ENCODE results near the gene MAML1. TPM values are rescaled to one million over a fixed set of nuclear protein-coding genes. Genes with fewer than 3 reads are reported as not detected.

MAML1 gene
- total RNA-seq, 3 donors from 2014 or later: 16.3 to 22.4 (median 21.0) TPM

GRCh38 chr5:179820483-179821297 lies 88.1 kb downstream of the MAML1 start, which contains the start of gene SQSTM1:
Gene SQSTM1 (plus strand): TSS chr5:179820905. CDS start chr5:179820937, 32 bp downstream.
- Histone ChIP-seq H3K4me3 (peak within 1 kb of the TSS; percentile 94 to 100 (median 100)), H3K27me3 (no peaks in the 10 kb centered on the region), H3K9me3 (no peaks in the 10 kb centered on the region), H3K4me1 (peaks cover 19 to 24% of the 10 kb centered on the region in 2 donors), H3K27ac (peak within 1 kb of the TSS; percentile 99 to 100), H3K36me3 (peaks cover 18% of the 10 kb centered on the region)
- TF ChIP-seq CTCF (IDR thresholded peaks at IDR 0.05) (no peak), POLR2AphosphoS5 (IDR thresholded peaks at IDR 0.05) (peak; percentile 99), POLR2A (IDR thresholded peaks at IDR 0.05) (peak; percentile 95)
- peak; percentile 75 to 78 for DNase-seq (ENCODE audit: low spot score in 2 of 2)
- intact Hi-C loops (cut with DNase I; ENCODE audit: low total_unique reads): no loop called here

GRCh38 chr5:179821298-179822058 lies 88.9 kb downstream of the MAML1 start:
- peak overlapping the region; percentile 94 to 100 (median 100) for H3K4me3 ChIP-seq
- H3K4me1 ChIP-seq: peaks cover 19 to 24% of the 10 kb centered on the region in 2 donors
- peak overlapping the region; percentile 99 to 100 for H3K27ac ChIP-seq
- peaks cover 20% of the 10 kb centered on the region for H3K36me3 ChIP-seq
- peak in 1 of 3 donors; percentile 24 for TF ChIP-seq CTCF (IDR thresholded peaks at IDR 0.05)
- peak; percentile 80 for TF ChIP-seq POLR2A (IDR thresholded peaks at IDR 0.05)
- TF ChIP-seq POLR2AphosphoS5 (IDR thresholded peaks at IDR 0.05): peak; percentile 90 to 96 (median 93)
- H3K27me3 ChIP-seq: no peaks in the 10 kb centered on the region
- DNase-seq (ENCODE audit: low spot score in 2 of 2): peak; percentile 97
- intact Hi-C loops (cut with DNase I; ENCODE audit: low total_unique reads): no loop called here
- no peaks in the 10 kb centered on the region for H3K9me3 ChIP-seq

GRCh38 chr5:179822059-179822432 lies 89.4 kb downstream of the MAML1 start:
- DNase-seq (ENCODE audit: low spot score in 2 of 2): no peak
- Histone ChIP-seq H3K27me3 (no peaks in the 10 kb centered on the region), H3K4me3 (peak overlapping the region; percentile 94 to 100 (median 100)), H3K4me1 (peaks cover 19 to 24% of the 10 kb centered on the region in 2 donors), H3K27ac (peak overlapping the region; percentile 41 to 100), H3K9me3 (no peaks in the 10 kb centered on the region), H3K36me3 (peaks cover 20% of the 10 kb centered on the region)
- TF ChIP-seq CTCF (IDR thresholded peaks at IDR 0.05) (no peak), POLR2AphosphoS5 (IDR thresholded peaks at IDR 0.05) (no peak), POLR2A (IDR thresholded peaks at IDR 0.05) (no peak)
- intact Hi-C loops (cut with DNase I; ENCODE audit: low total_unique reads): no loop called here

GRCh38 chr5:179822444-179822990 lies 89.9 kb downstream of the MAML1 start:
- no peaks in the 10 kb centered on the region for H3K9me3 ChIP-seq
- peak overlapping the region; percentile 94 to 100 (median 100) for H3K4me3 ChIP-seq
- DNase-seq (ENCODE audit: low spot score in 2 of 2): no peak
- H3K27ac ChIP-seq: peak overlapping the region; percentile 41 to 100
- H3K4me1 ChIP-seq: peaks cover 15 to 24% of the 10 kb centered on the region in 2 donors
- intact Hi-C loops (cut with DNase I; ENCODE audit: low total_unique reads): no loop called here
- no peak for TF ChIP-seq POLR2A (IDR thresholded peaks at IDR 0.05)
- TF ChIP-seq CTCF (IDR thresholded peaks at IDR 0.05): no peak
- TF ChIP-seq POLR2AphosphoS5 (IDR thresholded peaks at IDR 0.05): peak in 1 of 3 donors; percentile 9
- H3K36me3 ChIP-seq: peaks cover 20% of the 10 kb centered on the region
- no peaks in the 10 kb centered on the region for H3K27me3 ChIP-seq
